H7 (cell line): ENCODE data around the gene LSR. TPM values are rescaled to one million over a fixed set of nuclear protein-coding genes. Genes with fewer than 3 reads are reported as not detected.

Source experiments
- DNase-seq: peaks from one replicate; pipeline ENCODE4 v3.0.0; 2012
- H3K27me3 ChIP-seq: 2 replicates; pipeline ENCODE4 v1.6.0; 2011; ENCODE audit warnings: mild to moderate bottlenecking, low read length; ENCODE audit not compliant: control insufficient read depth, insufficient read depth
- H3K36me3 ChIP-seq: replicated peaks from 2 replicates; pipeline ENCODE4 v1.5.1; 2011; ENCODE audit warnings: low read length; ENCODE audit not compliant: control insufficient read depth, insufficient read depth
- H3K4me3 ChIP-seq: 2 replicates; pipeline ENCODE4 v1.5.1; 2011; ENCODE audit warnings: low read depth, mild to moderate bottlenecking, control low read depth, low read length, moderate library complexity; ENCODE audit not compliant: insufficient read depth
- total RNA-seq: library from RNA; depleted of rRNA; stranded (reverse); fragments of >200 nt; shearing (Covaris generic); gene quantifications from 2 replicates; pipeline ENCODE4 v1.2.3, GENCODE V29; 2014

Gene LSR
- total RNA-seq, 1 experiment from 2014 or later: 128 TPM

DNA sequence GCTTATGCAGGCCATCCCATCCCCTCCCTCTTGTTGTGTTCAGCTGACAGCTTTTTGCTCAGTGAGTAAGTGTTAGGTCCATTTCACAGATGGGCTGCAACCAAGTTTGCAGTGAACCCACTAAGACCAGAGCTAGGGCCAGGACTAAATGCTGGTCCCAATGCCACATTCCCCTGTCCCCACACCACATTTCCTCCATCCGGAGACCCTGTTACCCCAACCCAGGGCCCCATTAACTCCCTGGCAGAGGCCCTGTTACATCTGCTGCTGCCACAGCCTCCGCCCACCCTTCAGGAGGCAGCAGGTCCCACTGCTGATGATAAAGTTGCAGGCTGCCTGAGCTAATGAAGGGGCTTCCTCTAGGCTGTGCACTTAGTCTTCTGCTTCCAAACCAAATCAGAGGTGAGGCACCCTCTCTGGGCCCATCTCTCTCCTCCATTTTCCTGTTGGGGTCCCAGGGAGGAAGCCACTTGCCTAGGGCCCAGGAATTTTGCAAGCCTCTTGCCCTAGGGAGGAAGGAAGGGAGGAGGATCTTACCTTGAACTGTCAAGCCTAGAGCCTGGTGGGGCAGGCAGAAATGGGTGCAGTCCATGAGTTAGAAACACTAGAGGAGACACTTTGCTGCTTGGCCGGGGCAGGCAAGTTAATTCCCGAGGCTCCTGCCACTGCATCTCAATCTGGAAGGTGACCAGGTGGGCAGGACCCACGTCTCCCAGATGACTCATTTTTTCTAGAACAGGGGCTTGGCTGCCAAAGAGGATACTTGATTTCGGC, 16.5 kb downstream of the LSR start:
- H3K27me3 ChIP-seq: no peaks in the 10 kb centered on the region
- H3K36me3 ChIP-seq: peaks cover 17% of the 10 kb centered on the region
- no peak overlapping the region for H3K4me3 ChIP-seq
- peak; percentile 26 for DNase-seq

DNA sequence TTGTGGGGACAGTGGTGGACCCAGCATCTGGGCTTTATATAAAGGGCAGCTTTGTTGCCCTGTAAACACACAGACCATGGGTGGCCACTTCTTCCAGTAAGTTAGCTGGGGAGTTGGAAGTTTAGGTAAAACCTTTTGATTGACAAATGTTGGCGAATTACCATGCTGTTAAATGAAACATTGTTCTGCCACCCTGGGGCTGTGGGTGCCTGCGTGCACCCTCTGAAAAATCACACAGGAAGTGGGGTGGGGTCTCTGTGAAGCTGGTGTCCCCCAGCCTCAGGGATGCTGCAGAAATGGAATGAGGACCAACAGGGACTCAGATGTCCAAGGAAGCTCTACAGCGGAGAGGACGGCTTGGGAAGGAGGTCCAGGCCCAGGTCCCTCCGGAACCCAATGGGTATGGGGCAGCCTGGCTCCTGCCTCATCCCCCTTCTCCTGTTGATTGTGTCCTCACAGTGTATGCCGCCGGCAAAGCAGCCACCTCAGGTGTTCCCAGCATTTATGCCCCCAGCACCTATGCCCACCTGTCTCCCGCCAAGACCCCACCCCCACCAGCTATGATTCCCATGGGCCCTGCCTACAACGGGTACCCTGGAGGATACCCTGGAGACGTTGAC, 17.2 kb downstream of the LSR start:
- peaks cover 19% of the 10 kb centered on the region for H3K36me3 ChIP-seq
- DNase-seq: no peak
- no peak overlapping the region for H3K4me3 ChIP-seq
- no peaks in the 10 kb centered on the region for H3K27me3 ChIP-seq

DNA sequence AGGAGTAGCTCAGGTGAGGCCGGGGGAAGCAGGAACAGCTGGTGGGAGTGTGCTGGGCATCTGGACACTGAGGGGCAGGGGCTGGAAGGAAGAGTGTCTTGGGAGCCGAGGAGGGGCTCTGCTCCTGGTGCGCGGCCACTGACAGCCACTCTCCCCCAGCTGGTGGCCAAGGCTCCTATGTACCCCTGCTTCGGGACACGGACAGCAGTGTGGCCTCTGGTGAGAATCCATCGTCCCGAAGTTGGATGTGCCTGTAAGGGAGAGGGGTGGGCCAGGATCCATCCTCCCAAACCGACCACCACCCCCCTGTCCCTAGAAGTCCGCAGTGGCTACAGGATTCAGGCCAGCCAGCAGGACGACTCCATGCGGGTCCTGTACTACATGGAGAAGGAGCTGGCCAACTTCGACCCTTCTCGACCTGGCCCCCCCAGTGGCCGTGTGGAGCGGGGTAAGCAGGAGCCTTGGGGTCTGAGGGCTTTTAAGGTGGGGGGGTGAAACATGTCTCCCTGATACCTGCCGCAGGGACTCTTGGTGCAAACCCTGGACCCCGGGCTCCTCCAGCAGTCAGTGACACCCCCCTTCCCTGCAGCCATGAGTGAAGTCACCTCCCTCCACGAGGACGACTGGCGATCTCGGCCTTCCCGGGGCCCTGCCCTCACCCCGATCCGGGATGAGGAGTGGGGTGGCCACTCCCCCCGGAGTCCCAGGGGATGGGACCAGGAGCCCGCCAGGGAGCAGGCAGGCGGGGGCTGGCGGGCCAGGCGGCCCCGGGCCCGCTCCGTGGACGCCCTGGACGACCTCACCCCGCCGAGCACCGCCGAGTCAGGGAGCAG, 17.9 kb downstream of the LSR start:
- Histone ChIP-seq H3K4me3 (peak overlapping the region; percentile 59), H3K27me3 (no peaks in the 10 kb centered on the region), H3K36me3 (peaks cover 26% of the 10 kb centered on the region)
- peak; percentile 81 for DNase-seq

DNA sequence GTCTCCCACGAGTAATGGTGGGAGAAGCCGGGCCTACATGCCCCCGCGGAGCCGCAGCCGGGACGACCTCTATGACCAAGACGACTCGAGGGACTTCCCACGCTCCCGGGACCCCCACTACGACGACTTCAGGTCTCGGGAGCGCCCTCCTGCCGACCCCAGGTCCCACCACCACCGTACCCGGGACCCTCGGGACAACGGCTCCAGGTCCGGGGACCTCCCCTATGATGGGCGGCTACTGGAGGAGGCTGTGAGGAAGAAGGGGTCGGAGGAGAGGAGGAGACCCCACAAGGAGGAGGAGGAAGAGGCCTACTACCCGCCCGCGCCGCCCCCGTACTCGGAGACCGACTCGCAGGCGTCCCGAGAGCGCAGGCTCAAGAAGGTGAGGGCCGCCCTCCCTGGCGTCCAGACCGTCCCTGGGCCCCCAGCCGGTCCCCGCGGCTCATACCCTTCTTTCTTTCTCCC, 18.6 kb downstream of the LSR start:
- H3K36me3 ChIP-seq: peaks cover 26% of the 10 kb centered on the region
- no peaks in the 10 kb centered on the region for H3K27me3 ChIP-seq
- peak overlapping the region; percentile 59 for H3K4me3 ChIP-seq
- DNase-seq: peak; percentile 81

DNA sequence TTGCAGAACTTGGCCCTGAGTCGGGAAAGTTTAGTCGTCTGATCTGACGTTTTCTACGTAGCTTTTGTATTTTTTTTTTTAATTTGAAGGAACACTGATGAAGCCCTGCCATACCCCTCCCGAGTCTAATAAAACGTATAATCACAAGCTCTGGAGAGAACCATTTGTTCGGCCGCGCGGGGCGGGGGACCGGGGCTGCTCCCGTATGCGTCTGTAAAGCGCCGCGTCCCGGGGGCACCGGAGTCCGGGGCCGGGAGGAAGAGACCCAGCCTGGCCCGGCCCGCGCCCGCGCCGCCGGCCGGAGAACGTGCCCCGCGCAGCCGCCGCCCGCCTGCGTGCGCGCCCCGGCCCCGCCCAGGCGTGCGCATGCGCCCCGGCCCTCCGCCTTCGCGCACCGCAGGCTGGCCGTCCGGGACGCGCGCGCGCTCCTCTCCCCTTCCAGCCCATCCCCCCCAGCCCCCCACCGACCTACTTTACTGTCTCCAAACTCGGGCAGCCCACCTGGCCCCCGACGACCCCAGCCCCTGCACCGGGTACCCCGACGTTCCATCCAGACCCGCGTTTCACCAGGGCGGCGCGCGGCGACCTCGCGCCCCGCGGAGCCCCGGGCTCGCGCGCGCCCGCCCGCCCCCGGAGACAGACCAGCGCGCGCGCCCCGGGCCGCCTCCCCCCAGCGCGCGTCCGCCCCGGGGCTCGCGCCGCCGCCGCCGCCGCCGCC, 19.2 kb downstream of the LSR start:
- DNase-seq: peak; percentile 100
- peak overlapping the region; percentile 59 for H3K4me3 ChIP-seq
- peaks cover 27% of the 10 kb centered on the region for H3K36me3 ChIP-seq
- H3K27me3 ChIP-seq: no peaks in the 10 kb centered on the region

DNA sequence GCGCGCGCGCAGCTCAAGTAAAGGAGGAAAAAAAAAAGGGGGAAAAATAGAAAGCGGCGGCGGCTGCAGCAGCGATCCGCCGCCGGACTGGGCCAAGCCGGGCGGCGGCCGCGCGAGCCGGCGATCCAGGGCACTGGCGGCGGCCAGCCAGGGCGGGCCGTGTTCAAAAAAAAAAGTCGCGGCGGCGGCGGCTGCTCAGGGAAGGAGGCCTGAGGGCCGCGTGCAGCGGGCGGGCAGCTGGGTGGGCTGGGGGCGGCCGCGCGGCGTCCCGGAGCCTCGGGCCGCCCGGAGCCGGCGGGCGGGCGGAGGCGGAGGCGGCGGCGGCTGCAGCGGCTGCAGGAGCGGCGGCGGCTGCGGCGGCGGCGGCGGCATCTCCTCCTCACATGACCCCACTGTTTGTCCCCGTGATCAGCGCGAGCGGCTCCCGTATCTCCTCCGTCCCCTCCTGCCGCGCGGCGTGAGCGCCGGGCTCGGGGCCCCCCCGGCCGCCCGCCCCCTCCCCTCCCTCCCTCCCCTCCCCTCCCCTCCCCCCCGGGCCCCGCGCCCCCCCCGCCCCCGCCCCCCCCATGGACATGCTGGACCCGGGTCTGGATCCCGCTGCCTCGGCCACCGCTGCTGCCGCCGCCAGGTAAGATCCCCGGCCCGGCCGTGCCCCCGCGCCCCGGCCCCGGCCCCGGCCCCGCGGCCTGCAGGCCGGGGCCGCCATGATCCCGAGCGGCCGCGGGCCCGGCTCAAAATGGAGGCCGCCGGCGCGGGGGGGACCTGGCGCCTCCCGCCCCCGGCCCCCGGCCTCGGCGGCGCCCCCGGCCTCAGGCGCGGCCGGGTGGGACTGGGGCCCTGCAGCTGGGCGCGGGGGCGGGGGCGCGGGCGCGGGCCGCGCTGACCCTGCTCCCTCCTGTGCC, 20.0 kb downstream of the LSR start, which contains the start of gene USF2:
TSS of gene USF2 (plus strand) at position 427 of the 902 bp plus-strand sequence. CDS start at position 567, 140 bp downstream.
- Histone ChIP-seq H3K36me3 (peaks cover 30% of the 10 kb centered on the region), H3K4me3 (peak within 1 kb of the TSS; percentile 59), H3K27me3 (no peaks in the 10 kb centered on the region)
- peak; percentile 95 for DNase-seq

DNA sequence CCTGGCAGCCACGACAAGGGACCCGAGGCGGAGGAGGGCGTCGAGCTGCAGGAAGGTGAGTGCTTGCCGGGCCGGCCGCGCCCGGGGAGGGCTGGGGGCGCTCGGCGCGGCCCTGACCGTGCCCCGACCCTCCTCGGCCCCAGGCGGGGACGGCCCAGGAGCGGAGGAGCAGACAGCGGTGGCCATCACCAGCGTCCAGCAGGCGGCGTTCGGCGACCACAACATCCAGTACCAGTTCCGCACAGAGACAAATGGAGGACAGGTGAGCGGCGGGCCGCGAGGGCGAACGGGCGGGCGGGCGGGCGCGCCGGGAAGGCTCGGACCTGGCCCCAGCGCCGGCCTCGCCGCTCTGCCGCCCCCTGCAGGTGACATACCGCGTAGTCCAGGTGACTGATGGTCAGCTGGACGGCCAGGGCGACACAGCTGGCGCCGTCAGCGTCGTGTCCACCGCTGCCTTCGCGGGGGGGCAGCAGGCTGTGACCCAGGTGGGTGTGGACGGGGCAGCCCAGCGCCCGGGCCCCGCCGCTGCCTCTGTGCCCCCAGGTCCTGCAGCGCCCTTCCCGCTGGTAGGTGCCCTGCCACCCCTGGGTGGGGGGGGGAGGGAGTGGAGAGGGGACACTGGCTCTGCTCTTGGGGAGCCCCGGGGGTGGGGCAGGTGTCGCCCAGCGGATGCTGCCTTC, 20.8 kb downstream of the LSR start:
- H3K4me3 ChIP-seq: peak overlapping the region; percentile 44
- no peaks in the 10 kb centered on the region for H3K27me3 ChIP-seq
- peak; percentile 96 for DNase-seq
- H3K36me3 ChIP-seq: peaks cover 26% of the 10 kb centered on the region

DNA sequence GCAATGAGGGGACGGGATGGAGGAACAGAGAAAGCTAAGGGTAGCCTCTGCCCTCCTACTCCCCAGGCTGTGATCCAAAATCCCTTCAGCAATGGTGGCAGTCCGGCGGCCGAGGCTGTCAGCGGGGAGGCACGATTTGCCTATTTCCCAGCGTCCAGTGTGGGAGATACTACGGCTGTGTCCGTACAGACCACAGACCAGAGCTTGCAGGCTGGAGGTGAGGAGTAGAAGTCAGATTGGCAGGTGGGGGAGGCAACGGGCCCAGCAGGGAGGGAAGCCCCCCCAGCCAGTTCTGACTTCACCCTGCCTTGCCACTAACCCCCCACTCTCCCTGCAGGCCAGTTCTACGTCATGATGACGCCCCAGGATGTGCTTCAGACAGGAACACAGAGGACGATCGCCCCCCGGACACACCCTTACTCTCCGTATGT, 21.6 kb downstream of the LSR start:
- no peak overlapping the region for H3K4me3 ChIP-seq
- no peak for DNase-seq

DNA sequence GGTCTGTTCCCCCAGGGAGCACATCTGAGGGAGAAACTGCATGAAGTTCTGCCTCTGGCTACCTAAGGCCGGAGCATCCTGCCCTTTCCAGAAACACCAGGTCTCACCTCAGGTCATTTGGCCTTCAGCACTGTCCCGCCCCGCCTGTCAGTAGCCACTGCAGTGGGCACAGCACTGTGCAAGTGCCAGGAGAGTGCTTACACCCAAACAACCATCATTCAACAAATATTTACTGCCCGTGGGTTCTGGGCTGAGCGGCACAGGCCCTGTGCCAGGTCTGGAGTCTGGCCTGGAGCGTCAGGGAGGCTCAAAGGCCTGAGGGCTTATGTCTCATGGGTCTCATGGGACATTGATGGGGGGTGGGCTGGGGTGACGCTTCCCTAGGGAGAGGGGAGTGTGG, 22.7 kb downstream of the LSR start:
- Histone ChIP-seq H3K27me3 (no peaks in the 10 kb centered on the region), H3K36me3 (peaks cover 23% of the 10 kb centered on the region), H3K4me3 (no peak overlapping the region)
- DNase-seq: no peak

More for the DNA sequence above, 21.6 kb downstream of the LSR start:
- Histone ChIP-seq H3K36me3 (peaks cover 25% of the 10 kb centered on the region), H3K27me3 (no peaks in the 10 kb centered on the region)

DNA sequence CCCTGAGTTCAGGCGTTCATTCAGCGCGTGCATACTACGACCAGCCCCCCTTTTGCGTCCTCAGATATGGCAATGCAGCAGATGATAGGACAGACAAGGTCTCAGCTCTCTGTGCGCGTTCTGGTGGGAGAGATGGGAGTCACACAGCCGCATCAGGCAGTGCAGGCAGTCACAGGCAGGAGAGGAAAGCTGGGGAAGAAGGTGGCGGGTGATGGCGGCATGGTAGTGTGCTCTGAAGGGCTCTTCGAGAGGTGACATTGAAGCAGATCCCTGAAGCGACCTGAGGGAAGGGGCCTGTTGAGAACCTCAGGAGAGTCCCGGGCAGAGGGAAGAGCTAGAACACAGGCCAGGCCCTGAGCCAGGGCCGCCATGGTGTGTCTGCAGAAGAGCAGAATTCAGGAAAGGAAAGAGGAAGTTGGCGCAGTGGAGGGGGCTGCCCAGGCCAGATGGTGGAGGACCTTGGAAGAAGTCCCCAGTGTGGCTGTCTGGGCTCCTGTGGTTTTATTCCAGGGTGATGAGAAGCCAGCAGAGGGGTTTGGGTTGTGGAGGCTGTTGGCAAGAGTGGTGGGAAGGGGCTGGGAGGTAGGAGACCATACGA, 23.4 kb downstream of the LSR start:
- Histone ChIP-seq H3K27me3 (no peaks in the 10 kb centered on the region), H3K36me3 (peaks cover 24% of the 10 kb centered on the region), H3K4me3 (no peak overlapping the region)
- DNase-seq: no peak

DNA sequence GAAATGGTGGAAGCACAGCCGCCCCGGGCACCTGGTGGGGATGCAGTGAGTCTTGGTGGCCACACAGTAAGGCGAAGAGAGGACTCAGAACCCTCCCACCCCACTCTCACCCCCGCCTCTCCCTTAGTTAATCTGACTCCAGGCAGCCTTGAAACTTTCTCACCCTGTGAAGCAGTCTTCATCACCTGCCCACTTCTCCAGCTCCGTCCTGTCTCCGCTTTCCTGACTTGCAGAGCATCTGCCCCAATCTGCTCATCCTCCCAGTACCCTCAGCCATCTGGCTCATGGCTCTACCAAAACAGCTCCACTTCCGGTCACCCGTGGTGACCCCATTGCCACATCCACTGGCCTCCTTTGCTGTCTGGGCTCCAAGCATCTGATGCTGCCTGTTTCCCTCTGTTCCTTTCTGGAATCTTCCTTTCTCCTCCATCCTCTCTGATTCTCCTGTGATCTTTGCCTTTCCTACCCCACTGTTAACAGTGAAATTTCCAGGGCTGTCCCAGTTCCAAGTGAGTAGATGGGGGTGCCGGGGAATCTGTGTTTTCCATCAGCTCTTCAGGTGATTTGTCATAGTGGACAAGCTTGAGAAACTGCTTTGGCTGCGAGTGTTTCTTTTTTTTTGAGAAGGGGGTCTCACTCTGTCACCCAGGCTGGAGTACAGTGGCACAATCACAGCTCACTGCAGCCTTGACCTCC, 24.3 kb downstream of the LSR start:
- H3K36me3 ChIP-seq: peaks cover 24% of the 10 kb centered on the region
- no peak for DNase-seq
- no peaks in the 10 kb centered on the region for H3K27me3 ChIP-seq
- no peak overlapping the region for H3K4me3 ChIP-seq

DNA sequence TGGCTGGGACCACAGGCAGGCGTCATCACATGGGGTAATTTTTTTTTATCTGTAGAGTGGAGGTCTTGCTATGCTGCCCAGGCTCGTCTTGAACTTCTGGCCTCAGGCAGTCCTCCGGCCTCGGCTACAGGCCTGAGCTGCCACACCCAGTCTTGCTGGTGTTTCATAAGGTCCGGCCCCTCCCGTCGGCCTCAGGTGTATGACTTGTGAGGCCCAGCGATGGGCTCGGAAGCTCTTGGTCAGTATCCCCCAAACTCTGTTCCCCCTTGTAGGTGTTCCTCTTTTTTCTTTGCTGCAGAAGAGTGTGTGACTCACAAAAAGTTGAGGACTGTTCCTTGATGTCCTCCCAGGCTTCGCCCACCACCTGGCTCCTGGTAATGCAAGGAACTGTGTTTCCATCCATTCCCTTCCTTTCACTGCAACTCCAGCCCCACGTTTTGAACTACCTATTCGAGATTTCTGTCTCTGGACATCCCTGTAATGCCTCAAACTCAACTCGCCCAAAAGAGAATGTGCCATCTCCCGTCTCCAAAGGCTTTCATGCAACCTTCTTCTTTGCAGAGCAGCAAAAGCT, 25.0 kb downstream of the LSR start:
- H3K36me3 ChIP-seq: peaks cover 24% of the 10 kb centered on the region

More for the DNA sequence above, 25.0 kb downstream of the LSR start:
- H3K27me3 ChIP-seq: no peaks in the 10 kb centered on the region
- no peak overlapping the region for H3K4me3 ChIP-seq
- no peak for DNase-seq
